Measurements from ENCODE around the gene GABRQ.
"Not testable (repeated sequence)": the region's sequence is repeated elsewhere in the genome, so short reads cannot be mapped to it uniquely, and the experiment has no call there.

- TF ChIP-seq CTCF, POLR2A (IDR thresholded peaks at IDR 0.05): not testable (repeated sequence)
Measured at GRCh38 chrX:152700390-152700789, 62.7 kb downstream of the GABRQ start.

Measured in uterus (tissue), 2 donors.